Measurements from ENCODE around the gene TRPM3.
"Not testable (repeated sequence)": the region's sequence is repeated elsewhere in the genome, so short reads cannot be mapped to it uniquely, and the experiment has no call there.

The TRPM3 gene

DNA sequence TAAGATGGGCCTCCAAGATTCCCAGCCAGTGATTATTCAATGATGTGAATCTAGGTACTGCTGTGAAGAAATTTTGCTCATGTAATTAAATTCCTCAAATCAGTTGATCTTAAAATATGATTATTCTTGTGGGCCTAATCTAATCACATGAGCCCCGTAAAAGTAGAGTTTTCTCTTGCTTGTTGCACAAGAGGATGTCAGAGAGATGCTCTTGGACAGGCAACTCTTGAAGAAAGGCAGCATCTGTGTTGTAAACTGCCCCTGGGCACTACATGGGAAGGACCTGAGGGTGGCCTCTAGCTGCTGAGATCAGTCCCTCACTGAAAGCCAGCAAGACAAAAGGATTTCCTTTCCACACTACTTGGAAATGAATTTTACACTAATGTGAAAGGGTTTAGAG is 132.9 kb downstream of the TRPM3 start:
- DNase-seq = no peak

GRCh38 chr9:70987986-70988385 is 133.4 kb downstream of the TRPM3 start:
- DNase-seq = no peak

- DNase-seq = no peak
Observed at GRCh38 chr9:70986984-70987383, 134.4 kb downstream of the TRPM3 start.

- no peak for DNase-seq
Observed at GRCh38 chr9:70983723-70984295, 137.6 kb downstream of the TRPM3 start.

DNA sequence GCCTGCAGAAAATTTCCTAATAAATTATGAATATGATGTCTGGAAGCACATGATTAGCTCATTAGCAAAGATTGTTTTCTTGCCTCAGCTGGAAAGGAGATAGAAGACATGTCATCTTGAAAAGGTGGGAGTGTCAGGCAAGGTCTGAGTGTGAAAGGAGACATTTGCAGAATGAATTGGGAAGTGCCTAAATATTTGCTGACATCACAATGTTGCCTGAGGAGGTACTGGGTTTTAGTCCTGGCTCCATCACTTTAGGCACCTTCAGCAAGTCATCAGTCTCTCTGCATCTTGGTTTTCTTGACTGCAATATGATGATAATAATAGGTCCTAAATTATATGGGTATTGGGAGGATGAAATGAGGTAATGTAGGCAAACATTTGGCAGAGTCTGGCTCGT is 140.1 kb downstream of the TRPM3 start:
- DNase-seq = no peak

- no peak for DNase-seq
Observed at GRCh38 chr9:70979966-70980365, 141.5 kb downstream of the TRPM3 start.

DNA sequence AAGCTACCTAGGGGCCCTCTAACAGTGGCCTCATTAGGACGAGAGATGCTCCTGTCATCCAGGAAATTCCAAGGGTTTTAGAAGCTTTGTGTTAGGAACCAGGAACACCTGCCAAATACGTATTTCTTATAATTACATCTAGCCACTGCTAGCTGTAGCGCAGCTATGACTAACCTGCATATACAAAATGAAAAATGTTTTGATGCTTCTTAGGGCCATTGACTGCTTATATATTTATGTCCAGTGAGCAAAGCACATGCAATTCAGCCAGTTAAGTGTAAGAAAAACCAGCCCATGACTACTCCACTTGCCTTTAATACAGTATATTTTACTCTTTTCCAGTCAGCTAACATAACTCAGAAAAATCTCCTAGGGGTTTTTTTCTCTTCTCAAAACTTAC is 143.3 kb downstream of the TRPM3 start:
- DNase-seq = no peak

DNA sequence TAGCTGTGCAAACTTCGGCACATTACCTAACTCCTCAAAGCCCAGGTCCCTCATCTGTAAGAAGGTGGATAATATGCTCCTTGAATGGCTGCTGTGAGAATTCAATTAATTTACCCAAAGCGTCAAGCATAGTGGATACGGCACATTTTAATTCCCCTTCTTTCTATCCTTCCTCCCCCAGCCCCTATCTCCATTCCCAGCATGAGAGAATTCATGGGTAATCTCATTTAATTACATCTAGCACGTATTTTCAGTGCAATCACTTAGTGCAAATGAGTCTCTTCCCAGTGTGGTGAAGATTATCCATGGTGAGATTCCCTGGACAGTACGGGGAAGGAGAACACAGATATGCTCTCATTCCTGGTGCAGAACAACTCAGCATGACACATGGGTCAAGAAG is 145.6 kb downstream of the TRPM3 start:
- no peak for DNase-seq

- no peak for DNase-seq
Observed at GRCh38 chr9:70971723-70972122, 149.7 kb downstream of the TRPM3 start.

GRCh38 chr9:70966380-70966779 is 155.0 kb downstream of the TRPM3 start:
- DNase-seq = not testable (repeated sequence)

- no peak for DNase-seq
Observed at GRCh38 chr9:70964861-70965260, 156.6 kb downstream of the TRPM3 start.

- DNase-seq = no peak
Observed at GRCh38 chr9:70963554-70963953, 157.9 kb downstream of the TRPM3 start.

DNA sequence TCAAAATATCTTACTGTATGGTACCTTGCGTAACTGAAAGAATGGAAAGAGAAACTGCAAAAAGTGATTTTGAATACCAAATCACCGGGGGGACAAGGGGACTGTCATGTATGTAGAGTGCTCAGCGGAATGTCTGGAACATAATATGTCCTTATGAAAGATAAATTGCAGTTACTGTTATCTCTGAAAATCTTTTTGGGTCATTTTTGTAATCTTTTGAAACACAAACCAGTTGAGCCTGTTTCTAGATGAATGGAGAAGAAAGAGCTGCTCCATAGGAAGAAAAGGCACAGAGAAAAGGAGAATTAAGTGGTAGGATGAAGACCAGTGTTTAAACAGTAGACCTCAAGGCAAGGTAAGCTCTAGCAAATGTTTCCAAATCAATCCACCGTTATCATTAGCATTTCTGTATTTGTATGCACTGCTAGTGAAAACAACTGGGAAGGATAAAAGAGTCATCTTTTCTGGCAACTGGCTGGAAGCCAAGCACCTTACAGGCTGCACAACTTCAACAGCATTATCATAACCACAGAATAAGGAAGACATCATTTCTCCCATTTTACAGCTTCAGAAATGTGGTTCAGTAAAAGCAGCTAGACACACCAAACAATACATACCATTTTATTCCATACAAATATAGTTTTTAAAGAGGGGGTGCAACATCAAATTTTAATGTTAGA is 158.5 kb downstream of the TRPM3 start:
- no peak for DNase-seq

- no peak for DNase-seq
Observed at GRCh38 chr9:70959366-70959765, 162.1 kb downstream of the TRPM3 start.

DNA sequence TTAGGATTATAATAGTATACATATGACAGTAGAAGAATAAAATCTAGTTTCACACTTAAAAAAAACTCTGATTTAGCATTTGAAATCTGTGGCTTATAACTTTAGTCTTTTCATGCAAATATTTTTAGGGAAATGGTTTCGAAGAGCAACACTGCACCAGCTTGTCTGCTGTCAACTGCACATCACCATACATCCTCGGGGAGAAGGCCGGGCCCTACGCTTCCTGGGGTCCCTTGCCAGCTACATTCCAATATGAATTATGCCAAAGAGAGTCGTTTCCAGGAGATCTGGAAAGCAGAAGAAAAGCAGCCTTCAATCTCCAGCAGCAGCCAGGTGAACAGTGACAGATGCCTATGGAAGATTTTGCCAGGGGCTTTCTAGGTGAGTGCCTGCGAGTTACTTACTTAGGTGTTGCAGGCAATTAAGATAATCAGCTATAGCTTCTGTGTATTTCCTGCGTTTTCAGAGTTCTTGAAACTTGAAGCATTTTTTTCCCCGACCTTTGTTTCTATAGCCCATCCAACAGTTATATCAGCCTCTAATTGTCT is 166.8 kb downstream of the TRPM3 start:
- DNase-seq = no peak

DNA sequence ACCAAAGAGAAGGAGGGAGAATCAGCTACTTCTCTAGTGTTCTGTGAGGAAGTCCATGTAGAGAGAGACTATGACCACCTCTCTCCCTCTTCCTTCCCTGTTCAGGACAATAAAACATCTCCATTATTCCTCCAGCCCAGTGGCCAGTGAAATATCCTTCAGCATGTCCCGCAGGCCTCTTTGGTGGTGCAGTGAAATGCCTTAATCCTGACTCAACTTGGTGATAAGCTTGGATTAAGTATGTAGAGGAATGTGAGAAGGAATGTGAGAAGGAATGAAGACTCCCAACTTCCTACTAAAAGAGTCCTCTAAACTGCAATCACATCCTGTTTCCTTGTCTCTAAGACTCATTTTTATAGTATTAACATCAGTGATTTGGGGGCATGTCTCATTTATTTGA is 167.3 kb downstream of the TRPM3 start:
- no peak for DNase-seq

- DNase-seq = no peak
Observed at GRCh38 chr9:70951749-70952727, 169.4 kb downstream of the TRPM3 start.

- DNase-seq = no peak
Observed at GRCh38 chr9:70950270-70950669, 171.2 kb downstream of the TRPM3 start.

DNA sequence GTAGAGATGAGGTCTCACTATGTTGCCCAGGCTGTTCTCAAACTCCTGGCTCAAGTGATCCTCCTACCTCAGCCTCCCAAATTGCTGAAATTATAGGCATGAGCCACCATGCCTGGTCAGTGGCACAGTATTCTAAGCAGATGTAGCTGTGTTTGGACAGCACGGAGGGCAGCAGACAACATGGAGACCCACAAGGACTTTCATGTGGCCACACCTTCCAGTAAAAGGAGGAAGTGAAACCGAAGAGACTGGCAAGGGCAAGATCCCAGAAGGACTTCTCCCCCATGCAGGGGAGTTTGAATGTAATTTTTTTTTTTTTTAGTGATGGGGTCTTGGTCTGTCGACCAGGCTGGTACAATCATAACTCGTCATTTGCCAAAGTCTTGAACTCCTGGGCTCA is 172.2 kb downstream of the TRPM3 start:
- DNase-seq = no peak

DNA sequence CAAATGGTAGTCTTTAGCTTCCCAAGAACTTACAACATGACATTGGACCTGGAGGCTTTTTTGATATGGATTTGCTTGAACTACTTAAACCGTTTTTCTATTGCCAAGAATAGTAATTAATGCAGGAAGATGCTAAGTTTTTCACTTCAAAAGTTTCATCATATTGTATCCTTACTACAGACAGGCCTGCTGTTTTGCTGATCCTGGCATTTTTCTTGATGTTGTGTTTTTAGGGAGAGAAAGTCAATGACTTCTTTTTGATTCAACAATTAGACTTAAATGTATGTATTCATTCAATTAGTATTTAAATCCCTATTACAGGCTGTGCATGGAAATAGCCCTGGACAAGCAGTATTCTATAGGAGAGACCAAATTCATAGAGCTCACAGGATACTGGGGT is 172.7 kb downstream of the TRPM3 start:
- no peak for DNase-seq

DNA sequence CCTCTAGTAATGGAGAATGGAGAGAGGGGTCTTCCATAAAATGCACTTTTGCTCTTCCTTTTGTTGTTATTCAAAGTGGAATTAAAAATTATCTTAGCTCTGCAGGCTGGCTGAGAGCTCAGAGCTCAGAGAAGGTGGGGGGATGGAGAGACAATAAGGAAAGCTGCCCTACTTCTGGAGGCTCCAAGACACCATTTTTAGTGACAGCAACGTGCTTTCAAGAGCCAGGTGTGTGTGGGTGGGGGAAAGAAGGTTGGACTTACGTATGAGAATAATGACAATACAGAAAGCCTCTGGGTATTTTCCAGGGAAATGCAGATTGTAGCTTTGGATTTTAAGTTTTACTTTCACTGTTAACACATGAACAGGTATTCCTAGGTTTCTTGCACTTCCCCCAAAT is 173.9 kb downstream of the TRPM3 start:
- DNase-seq = no peak

GRCh38 chr9:70947086-70947485 is 174.3 kb downstream of the TRPM3 start:
- no peak for DNase-seq

DNA sequence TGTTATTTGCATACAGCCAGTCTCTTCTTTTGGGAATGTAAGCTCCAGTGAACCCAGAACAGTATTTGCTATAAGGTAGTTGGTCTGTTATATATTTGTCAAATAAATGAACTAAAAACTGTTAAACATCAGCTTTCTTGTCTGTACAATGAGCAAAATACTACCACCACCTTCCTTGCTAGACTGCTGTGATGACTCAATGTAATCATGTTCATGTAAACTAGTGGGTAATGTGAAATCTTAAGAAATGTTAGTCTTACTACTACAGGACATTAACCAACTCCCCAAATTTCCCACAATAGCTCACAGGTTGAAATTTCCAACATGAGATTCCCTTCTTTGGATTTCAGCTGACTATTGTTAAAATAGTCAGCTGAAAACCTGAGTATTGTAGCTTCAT is 176.1 kb downstream of the TRPM3 start:
- no peak for DNase-seq

- no peak for DNase-seq
Observed at GRCh38 chr9:70941191-70941590, 180.2 kb downstream of the TRPM3 start.

Measured in NCI-H2029 (cell line).